Measurements from ENCODE around the gene GPR137B.

Gene GPR137B

GRCh38 chr1:236113324-236114032, 28.9 kb upstream of the GPR137B start:
- no peak for DNase-seq (ENCODE audit: extremely low read depth in 1 of 2, low read depth in 1 of 2)

DNA sequence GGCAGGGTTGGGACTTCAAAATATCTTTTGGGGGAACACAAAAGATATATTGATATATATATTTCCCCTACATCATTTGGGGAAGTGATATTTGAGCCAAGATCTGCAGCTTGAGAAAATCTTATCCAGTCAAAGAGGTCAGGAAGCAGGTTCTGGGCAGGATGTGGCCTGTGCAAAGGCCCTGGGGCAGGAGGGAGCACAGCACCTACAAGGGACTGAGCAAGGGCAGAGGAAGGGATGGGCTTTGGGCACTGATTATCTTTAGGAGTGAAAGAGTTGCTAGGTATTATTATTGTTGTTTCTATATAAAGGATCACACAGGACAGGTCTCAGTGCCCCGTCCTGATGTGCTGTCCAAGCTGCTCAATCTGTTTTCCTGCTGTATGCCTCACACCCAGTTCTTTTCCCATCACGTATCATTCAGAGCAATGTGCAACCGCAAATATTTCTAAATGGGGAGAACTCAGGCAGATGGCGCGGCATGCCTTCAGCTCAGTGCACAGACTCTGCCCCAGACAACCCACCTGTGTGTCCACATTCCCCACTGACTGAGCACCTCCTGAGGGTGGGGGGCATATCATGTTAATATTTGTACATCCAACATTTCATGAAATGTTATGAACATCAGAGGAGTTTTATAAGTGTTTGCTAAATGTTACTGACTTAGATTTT, 28.1 kb upstream of the GPR137B start:
- no peak for DNase-seq (ENCODE audit: extremely low read depth in 1 of 2, low read depth in 1 of 2)

GRCh38 chr1:236117710-236118109, 24.6 kb upstream of the GPR137B start:
- DNase-seq (ENCODE audit: extremely low read depth in 1 of 2, low read depth in 1 of 2), result no peak

DNA sequence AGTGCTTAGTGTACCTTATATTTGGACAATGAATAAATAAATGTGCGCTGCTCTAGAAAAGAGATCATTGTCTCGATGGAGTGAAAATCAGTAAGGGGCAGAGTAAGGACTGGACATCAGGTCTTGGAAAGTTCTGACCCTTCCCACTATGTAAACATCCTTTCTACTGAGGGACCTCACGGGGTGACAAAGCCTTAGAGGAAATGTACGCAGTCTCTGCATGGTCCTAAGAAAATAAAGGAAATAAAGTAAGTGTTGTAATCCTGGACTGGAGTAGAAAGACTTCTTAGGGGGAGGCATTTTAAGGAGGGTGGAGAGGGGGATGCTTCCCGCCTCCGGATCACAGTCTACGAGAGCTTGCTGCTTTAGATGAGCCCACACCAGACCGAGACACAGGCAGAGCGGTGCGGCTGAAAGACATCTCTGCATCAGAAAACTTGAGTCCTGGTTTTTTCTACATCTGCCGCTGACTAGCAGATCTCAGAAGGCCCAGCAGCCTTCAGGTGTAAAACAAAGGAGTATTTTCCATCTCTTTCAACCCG, 22.3 kb upstream of the GPR137B start:
- DNase-seq (ENCODE audit: extremely low read depth in 1 of 2, low read depth in 1 of 2), result no peak

DNA sequence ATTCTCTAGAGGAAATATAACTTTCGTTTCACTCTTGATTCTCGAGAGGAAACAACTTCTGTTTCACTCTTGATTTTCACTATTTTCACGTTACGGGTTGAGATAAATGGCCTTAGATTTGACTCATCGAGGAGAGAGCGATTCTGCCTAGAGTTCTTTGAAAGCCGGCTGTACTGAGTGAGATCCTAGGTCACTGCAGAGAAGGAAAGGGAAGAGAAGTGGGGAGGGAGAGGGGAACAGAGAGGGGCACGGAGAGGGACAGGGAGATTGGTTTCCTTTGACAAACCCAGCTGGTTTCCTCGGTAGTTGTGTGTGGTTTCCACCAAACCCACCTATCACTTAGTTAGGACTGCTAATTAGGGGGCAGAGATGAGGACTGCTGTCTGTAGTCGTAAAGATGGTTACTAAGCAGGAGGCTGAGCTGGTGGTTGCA, 21.6 kb upstream of the GPR137B start:
- no peak for DNase-seq (ENCODE audit: extremely low read depth in 1 of 2, low read depth in 1 of 2)

GRCh38 chr1:236122176-236122575, 20.2 kb upstream of the GPR137B start:
- no peak for DNase-seq (ENCODE audit: extremely low read depth in 1 of 2, low read depth in 1 of 2)

DNA sequence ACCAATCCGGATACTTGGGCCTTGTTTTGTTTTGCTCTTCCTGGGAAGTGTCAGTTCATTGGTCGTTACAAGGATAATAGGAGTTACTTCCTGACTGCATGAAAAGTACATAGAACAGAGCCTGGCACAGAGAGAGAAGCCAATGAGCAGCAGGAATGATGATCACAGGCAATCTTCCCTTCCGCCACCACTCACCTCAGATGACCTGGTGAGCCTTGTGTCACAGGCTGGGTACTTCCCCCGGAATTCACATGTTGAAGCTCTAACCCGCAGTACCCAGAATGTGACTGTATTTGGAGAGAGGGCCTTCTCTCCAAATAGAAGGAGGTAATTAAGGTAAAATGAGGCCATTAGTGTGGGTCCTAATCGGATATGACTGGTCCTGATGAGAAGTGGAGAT, 18.8 kb upstream of the GPR137B start:
- DNase-seq (ENCODE audit: extremely low read depth in 1 of 2, low read depth in 1 of 2), result no peak

DNA sequence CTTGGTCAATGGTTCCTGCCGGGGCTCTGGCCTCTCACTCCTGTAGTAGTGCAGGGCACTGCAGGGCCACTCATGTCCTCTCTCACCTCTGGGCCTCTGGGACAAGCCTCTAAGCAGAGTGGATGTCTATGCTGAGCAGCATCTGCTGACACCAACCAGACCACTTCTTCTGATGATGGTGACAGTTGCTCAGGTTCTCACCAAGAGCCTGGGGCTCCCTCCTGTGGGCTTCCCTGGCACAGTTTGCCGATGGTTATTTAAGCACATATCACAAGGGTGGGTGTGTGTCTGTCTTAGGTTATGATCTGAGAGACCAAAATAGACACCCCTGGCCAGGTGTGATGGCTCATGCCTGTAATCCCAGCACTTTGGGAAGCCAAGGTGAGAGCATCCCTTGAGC, 17.4 kb upstream of the GPR137B start:
- no peak for DNase-seq (ENCODE audit: extremely low read depth in 1 of 2, low read depth in 1 of 2)

DNA sequence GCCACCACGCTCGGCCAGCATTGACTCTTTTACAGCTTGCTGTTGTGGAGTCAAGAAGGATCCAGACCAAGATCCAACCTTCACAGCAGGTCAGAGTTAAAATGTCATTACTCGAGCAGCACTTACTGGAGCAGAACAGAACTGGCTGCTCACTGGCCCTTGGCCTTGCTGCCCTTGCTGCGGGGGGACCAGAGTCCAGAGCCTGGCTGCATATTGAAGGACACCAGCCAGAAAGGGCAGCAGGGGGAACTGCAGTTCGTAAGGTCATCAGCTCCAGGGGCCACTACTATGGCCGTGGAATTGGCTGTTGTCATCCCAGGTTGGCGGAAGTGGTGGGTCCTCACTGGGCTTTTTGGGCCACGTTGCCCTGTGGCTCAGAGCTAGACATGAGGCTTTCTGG, 15.3 kb upstream of the GPR137B start:
- no peak for DNase-seq (ENCODE audit: extremely low read depth in 1 of 2, low read depth in 1 of 2)

GRCh38 chr1:236128646-236129178, 13.6 kb upstream of the GPR137B start:
- DNase-seq (ENCODE audit: extremely low read depth in 1 of 2, low read depth in 1 of 2), result no peak

DNA sequence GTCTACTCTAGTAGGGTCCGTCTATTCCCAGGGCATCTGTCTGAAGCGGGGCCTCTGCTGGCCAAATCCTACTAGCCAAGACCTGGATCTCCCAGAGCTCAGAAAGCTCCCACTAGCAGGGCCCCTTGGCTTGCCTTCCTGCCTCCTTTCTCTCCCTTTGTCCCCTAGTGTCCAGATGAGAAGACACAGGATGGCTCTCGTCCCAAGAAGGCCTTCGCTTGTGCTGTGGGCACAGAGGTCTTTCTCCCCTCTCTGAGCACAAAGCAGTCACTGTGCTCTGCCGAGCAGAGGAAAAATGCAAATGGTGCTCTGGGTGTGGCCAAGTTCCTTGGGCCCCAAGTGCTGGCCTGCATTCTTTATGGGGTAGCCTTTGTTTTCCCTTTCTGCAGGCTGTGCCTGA, 13.0 kb upstream of the GPR137B start:
- no peak for DNase-seq (ENCODE audit: extremely low read depth in 1 of 2, low read depth in 1 of 2)

DNA sequence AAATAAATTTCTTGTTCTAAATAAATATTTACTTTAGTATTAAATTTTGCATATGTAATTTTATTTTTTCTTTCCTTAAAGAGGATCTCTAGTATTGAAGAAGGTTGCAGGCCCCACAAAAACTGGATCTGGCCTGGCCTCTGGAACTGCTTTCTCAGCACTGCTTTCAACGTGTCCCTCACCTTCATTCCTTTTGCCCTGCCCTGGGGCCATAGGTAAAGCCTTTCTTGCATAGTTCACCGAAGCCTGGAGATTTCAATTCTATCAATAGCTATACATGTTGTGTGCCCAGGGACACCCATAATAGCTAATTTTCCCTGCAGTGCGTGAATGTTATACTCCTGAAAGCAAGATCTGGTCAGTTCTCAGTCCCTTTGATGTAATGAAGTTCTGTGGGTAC, 12.0 kb upstream of the GPR137B start:
- DNase-seq (ENCODE audit: extremely low read depth in 1 of 2, low read depth in 1 of 2), result no peak

DNA sequence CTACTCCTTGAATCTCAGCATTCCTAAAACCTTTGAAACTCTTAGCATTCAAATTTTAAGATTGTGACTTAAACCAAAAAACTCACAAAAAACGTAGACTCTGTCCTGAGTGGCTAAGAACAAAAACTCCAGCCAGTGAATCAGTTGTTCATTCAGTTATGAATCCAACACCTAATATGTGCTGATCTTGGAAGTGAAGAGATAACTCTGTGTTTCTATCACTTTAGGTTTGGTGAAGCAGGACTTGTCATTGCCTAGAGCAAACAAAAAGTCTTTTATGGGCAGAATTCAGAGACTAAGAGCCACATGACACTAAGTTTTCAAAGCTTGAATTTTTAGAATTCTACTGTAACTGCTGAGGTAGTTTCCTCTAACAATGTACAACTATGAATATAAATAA, 10.4 kb upstream of the GPR137B start:
- DNase-seq (ENCODE audit: extremely low read depth in 1 of 2, low read depth in 1 of 2), result no peak

DNA sequence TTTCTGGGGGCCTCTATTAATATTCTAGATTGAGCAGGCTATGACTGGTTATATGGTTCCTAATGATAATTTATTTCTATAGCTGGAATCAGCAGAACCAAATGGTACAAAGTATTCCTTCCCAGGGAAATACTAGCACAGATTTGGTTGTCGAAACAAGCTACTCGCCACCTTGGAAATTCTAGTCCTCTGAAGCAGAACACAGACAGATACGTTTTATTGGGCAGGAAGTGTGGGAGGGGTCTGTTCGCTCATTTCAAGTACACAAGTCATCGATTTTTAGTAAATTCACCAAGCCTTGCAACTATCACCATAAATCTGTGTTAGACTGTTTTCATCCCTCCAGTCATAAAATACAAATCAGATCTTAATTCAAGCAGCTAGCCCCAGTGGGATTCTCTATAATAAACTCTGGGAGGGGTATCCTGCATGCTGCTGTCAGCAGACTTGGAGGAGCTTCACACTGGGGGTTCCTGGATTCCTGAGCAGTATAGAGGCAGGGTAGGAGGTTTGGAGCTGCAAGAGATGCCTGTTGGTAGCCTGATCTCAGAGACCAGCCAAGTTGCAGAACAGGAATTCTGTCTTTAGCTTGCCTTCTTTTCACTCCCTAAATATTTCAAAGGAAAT, 9.8 kb upstream of the GPR137B start:
- DNase-seq (ENCODE audit: extremely low read depth in 1 of 2, low read depth in 1 of 2), result no peak

DNA sequence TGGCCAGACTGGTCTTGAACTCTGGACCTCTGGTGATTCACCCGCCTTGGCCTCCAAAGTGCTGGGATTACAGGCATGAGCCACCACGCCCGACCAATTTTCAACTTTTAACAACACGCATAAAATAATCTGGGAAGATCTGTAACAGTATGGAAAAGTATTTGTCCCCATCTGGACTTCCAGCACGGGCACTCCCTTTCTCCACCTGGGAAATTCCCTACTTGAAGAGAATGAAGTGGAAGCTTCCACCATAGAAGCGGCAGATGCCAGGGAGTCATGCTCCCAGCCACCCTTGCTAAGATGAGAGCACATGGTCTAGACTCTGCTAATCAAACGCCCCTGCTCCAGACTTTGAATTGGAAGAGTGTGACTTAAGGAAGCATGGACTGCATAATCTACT, 9.0 kb upstream of the GPR137B start:
- DNase-seq (ENCODE audit: extremely low read depth in 1 of 2, low read depth in 1 of 2), result no peak

DNA sequence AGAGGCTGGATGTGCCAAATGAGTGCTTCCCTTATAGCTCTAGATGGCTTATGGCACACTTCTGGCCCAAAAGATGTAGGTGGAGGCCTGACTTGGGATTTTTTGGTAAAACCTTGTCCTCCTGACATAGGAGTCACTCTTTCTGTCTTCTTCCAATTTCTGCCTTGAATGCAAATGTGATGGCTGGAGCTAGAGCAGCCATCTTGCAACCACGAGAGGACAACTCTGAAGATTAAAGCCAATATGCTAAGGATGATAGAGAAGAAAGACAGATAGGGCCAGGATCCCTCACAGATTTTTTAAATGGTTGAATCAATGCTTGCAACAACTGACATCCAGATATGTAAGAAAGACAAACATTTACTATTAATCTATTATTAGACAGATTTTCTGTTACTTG, 8.5 kb upstream of the GPR137B start:
- DNase-seq (ENCODE audit: extremely low read depth in 1 of 2, low read depth in 1 of 2), result no peak

DNA sequence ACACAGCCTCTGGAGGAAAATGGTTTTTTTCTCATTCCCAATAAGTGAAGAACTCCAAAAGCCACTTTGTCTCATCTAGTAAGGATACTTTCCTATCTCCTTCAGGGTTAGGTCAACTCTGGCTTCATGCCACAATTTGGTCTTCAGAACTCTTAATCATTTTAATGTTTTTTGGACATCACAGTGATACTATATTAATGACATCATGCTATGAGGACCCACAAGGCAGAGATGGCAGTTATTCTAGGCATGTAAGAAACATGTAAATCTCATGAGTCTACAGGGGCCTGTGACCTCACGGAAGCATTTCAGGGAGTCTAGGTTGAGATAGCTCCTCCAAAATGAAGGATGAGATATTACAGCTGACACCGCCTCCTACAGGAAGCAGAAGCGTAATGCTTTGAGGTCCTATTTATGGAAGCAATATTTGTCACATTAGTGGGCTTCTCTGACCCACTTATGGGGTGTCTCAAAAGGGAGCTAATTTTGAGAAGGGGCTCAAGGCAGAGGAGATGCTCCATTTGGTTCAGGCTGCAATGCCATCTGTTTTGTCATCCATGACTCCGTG, 5.0 kb upstream of the GPR137B start:
- DNase-seq (ENCODE audit: extremely low read depth in 1 of 2, low read depth in 1 of 2), result no peak

DNA sequence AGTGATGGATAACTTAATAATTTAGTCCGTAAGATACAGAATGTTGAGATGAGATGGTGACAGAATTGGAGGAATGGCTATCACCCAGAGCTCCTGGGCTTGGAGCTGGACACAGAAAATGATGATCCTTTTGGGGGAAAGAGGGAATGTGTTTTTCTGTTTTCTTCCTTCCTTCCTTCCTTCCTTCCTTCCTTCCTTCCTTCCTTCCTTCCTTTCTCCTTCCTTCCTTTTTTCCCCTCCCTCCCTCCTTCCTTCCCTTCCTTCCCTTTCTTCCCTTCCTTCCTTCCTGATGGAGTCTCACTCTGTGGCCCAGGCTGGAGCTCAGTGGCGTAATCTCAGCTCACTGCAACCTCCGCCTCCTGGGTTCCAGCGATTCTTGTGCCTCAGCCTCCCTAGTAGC, 2.8 kb upstream of the GPR137B start:
- DNase-seq (ENCODE audit: extremely low read depth in 1 of 2, low read depth in 1 of 2), result no peak

- DNase-seq (ENCODE audit: extremely low read depth in 1 of 2, low read depth in 1 of 2), result no peak
Measured at GRCh38 chr1:236140705-236141446, 1.5 kb upstream of the GPR137B start.

DNA sequence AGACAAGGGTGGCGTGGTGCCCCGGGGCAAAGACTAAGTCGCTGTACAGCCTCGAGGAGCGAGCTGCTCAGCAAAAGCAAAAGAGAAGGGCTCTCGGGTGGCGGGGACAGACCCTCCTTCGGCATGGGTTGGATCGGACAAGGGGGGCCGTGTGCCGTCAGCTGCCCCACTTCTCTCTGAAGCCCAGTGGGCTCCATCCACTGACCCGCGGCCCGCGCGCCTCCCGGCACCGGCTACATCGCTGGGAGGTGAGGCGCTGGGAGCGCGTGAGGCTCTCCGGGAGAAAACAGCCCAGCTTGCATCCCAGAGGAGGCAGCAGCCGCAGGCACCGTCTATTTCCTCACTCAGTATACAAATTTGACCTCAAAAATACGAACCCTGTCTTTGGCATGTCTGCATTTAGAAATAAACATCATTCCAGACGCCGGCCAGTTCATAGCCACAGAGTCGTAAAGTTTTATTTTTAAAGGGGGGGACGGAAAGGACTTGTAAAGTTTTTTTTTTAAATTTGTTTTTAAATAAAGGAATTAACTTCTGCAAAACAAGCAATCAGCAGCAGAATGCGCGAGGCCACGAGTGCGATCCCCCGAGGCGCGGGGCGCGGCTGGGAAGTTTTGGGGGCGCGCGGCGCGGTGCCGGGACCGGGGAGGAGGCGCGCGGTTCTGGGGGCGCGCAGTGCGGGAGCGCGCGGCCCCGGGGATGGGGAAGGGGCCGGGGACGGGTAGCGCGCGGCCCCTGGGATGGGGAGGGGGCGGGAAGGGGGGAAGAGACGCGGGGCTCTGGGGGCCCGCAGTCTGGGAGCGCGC, 689 bp upstream of the GPR137B start:
- DNase-seq (ENCODE audit: extremely low read depth in 1 of 2, low read depth in 1 of 2), result no peak

Data from stimulated activated CD8-positive, alpha-beta memory T cell treated with anti-CD3 and anti-CD28 coated beads, Interleukin-7, amount 100 ng/mL, for 48 hours (primary cell).